ENCODE data around the gene RAP1GAP2. TPM values are rescaled to one million over a fixed set of nuclear protein-coding genes. Genes with fewer than 3 reads are reported as not detected.
"Not testable (repeated sequence)": the region's sequence is repeated elsewhere in the genome, so short reads cannot be mapped to it uniquely, and the experiment has no call there.

The RAP1GAP2 gene
- total RNA-seq, 4 donors from 2014 or later = 4.9 to 12.4 (median 10.0) TPM

GRCh38 chr17:2782055-2782454 is 14.2 kb upstream of the RAP1GAP2 start:
- intact Hi-C loops (cut with DNase I) = no loop called here
- peaks cover 0 to 5% (median 0%) of the 10 kb centered on the region in 3 donors for H3K9me3 ChIP-seq
- no peaks in the 10 kb centered on the region for H3K36me3 ChIP-seq
- DNase-seq = no peak
- peaks cover 1 to 11% (median 5%) of the 10 kb centered on the region in 3 donors for H3K4me1 ChIP-seq
- H3K27ac ChIP-seq = no peak overlapping the region
- 30 to 67% methylated on average over 1 to 2 of the region's 6 CpGs for WGBS, 2 donors
- TF ChIP-seq POLR2A (IDR thresholded peaks at IDR 0.05) (no peak), CTCF (IDR thresholded peaks at IDR 0.05) (no peak)
- peaks cover 0 to 39% (median 3%) of the 10 kb centered on the region in 4 donors for H3K27me3 ChIP-seq
- no peak overlapping the region for H3K4me3 ChIP-seq

GRCh38 chr17:2783310-2784030 is 12.8 kb upstream of the RAP1GAP2 start:
- WGBS, 2 donors = 80 to 88% methylated on average over 1 to 4 of the region's 4 CpGs

GRCh38 chr17:2784864-2785263 is 11.4 kb upstream of the RAP1GAP2 start:
- Histone ChIP-seq H3K4me1 (peaks cover 0 to 8% (median 5%) of the 10 kb centered on the region in 3 donors), H3K4me3 (no peak overlapping the region), H3K36me3 (no peaks in the 10 kb centered on the region), H3K27me3 (peaks cover 0 to 11% (median 0%) of the 10 kb centered on the region in 4 donors), H3K9me3 (peaks cover 0 to 5% (median 0%) of the 10 kb centered on the region in 3 donors), H3K27ac (no peak overlapping the region)
- no peak for TF ChIP-seq CTCF (IDR thresholded peaks at IDR 0.05)
- TF ChIP-seq POLR2A (IDR thresholded peaks at IDR 0.05) = no peak
- WGBS, 2 donors = 89 to 92% methylated on average over 5 to 6 of the region's 8 CpGs
- no peak for DNase-seq
- intact Hi-C loops (cut with DNase I) = no loop called here

More at GRCh38 chr17:2783310-2784030, 12.8 kb upstream of the RAP1GAP2 start:
- TF ChIP-seq CTCF (IDR thresholded peaks at IDR 0.05) (no peak), POLR2A (IDR thresholded peaks at IDR 0.05) (no peak)
- H3K9me3 ChIP-seq = peaks cover 0 to 5% (median 0%) of the 10 kb centered on the region in 3 donors
- no peaks in the 10 kb centered on the region for H3K36me3 ChIP-seq
- intact Hi-C loops (cut with DNase I) = no loop called here
- peaks cover 0 to 25% (median 0%) of the 10 kb centered on the region in 4 donors for H3K27me3 ChIP-seq
- DNase-seq = no peak
- H3K27ac ChIP-seq = no peak overlapping the region
- H3K4me1 ChIP-seq = peaks cover 0 to 8% (median 5%) of the 10 kb centered on the region in 3 donors
- no peak overlapping the region for H3K4me3 ChIP-seq

GRCh38 chr17:2785376-2785775 is 10.9 kb upstream of the RAP1GAP2 start:
- intact Hi-C loops (cut with DNase I); DNase-seq; H3K4me1 ChIP-seq; H3K4me3 ChIP-seq; H3K27me3 ChIP-seq; H3K27ac ChIP-seq; H3K9me3 ChIP-seq; H3K36me3 ChIP-seq: not testable (repeated sequence)
- WGBS, 2 donors = 76 to 78% methylated on average over 12 of the region's 12 CpGs

- Histone ChIP-seq H3K36me3 (no peaks in the 10 kb centered on the region), H3K4me1 (peaks cover 0 to 8% (median 5%) of the 10 kb centered on the region in 3 donors), H3K27me3 (peaks cover 0 to 13% (median 0%) of the 10 kb centered on the region in 4 donors), H3K9me3 (peaks cover 0 to 5% (median 0%) of the 10 kb centered on the region in 3 donors), H3K27ac (no peak overlapping the region), H3K4me3 (peak overlapping the region in 1 of 4 donors; percentile 3)
- TF ChIP-seq CTCF (IDR thresholded peaks at IDR 0.05) = peak; percentile 58 to 84 (median 75)
- no peak for TF ChIP-seq POLR2A (IDR thresholded peaks at IDR 0.05)
- WGBS, 2 donors = 20% methylated on average over 12 to 16 of the region's 21 CpGs
- intact Hi-C loops (cut with DNase I) = no loop called here
- DNase-seq = no peak
Measured at GRCh38 chr17:2786176-2786881, 9.9 kb upstream of the RAP1GAP2 start.
